Endothelial cell of umbilical vein (primary cell): ENCODE data around the gene PTPN3. TPM values are rescaled to one million over a fixed set of nuclear protein-coding genes. Genes with fewer than 3 reads are reported as not detected.

ENCODE experiments used
- BruUV-seq: library from RNA; stranded (reverse); fragments of 400-500 nt; replicated peaks from 2 replicates; lab custom pipeline; 2021; lab: Mats Ljungman, UMichigan
- CTCF ChIA-PET: fragments of 300-600, 350-600 bp; sonication (Branson Sonifier 250); formaldehyde crosslinking; loops from one replicate; lab custom pipeline; 2021; ENCODE audit warnings: antibody characterized with exemption, inconsistent platforms; lab: Charles Lee
- POLR2A ChIA-PET: fragments of 300-600, 350-600 bp; sonication (Branson Sonifier 250); formaldehyde crosslinking; loops from one replicate; lab custom pipeline; 2021; ENCODE audit warnings: antibody characterized with exemption, inconsistent platforms; lab: Charles Lee
- DNase-seq: peaks from one replicate; pipeline ENCODE4 v3.0.0-alpha.2; 2011; ENCODE audit warnings: low read depth, low spot score
- FAIRE-seq: peaks from 2 replicates; lab custom pipeline; 2011; peaks lifted over from hg19 to GRCh38; lab: Jason Lieb, UNC
- H2AFZ ChIP-seq: 2 replicates; pipeline ENCODE4 v1.6.0; 2012; ENCODE audit warnings: low read depth, low read length, control low read depth, inconsistent platforms
- H3K27ac ChIP-seq: 2 replicates; pipeline ENCODE4 v1.5.1; 2011; ENCODE audit warnings: low read depth, mild to moderate bottlenecking, control low read depth, low read length, moderate library complexity; ENCODE audit not compliant: insufficient read depth
- H3K27me3 ChIP-seq, 2 experiments: 2 replicates each; pipeline versions ENCODE4 v1.6.0 to v1.6.1; 2011; ENCODE audit warnings: low read length in 2 of 2, mixed read lengths in 1 of 2; ENCODE audit not compliant: control insufficient read depth in 2 of 2, insufficient read depth in 2 of 2
- H3K36me3 ChIP-seq, 2 experiments: 2 replicates in 1 of 2; 3 replicates in 1 of 2; pipeline ENCODE4 v1.5.1; 2011; ENCODE audit warnings: low read length in 2 of 2, mild to moderate bottlenecking in 1 of 2, moderate library complexity in 1 of 2; ENCODE audit not compliant: control insufficient read depth in 2 of 2, insufficient read depth in 2 of 2; ENCODE audit errors: extremely low read depth in 1 of 2
- H3K4me1 ChIP-seq: 3 replicates; pipeline ENCODE4 v1.5.1; 2011; ENCODE audit warnings: mild to moderate bottlenecking, low read length; ENCODE audit not compliant: control insufficient read depth, insufficient read depth; ENCODE audit errors: extremely low read depth
- H3K4me2 ChIP-seq: 2 replicates; pipeline ENCODE4 v1.6.1; 2011; ENCODE audit warnings: low read length, control low read depth, mixed read lengths; ENCODE audit not compliant: insufficient read depth
- H3K4me3 ChIP-seq, 3 experiments: fragments of 200-600 bp in 1 of 3; sonication (generic), shearing (Covaris generic) in 1 of 3; replicated peaks in 1 of 3; 2 replicates each; pipeline ENCODE4 v1.5.1; 2011 to 2016; ENCODE audit warnings: control low read depth in 3 of 3, low read length in 3 of 3, mild to moderate bottlenecking in 2 of 3, inconsistent platforms in 1 of 3, low read depth in 1 of 3, moderate library complexity in 1 of 3; ENCODE audit not compliant: insufficient read depth in 1 of 3
- H3K79me2 ChIP-seq: 2 replicates; pipeline ENCODE4 v1.6.0; 2012; ENCODE audit warnings: low read length, inconsistent platforms; ENCODE audit not compliant: control insufficient read depth, insufficient read depth
- H3K9ac ChIP-seq: replicated peaks from 2 replicates; pipeline ENCODE3; 2011; ENCODE audit warnings: low read length, control low read depth; ENCODE audit not compliant: insufficient read depth; ENCODE audit errors: extremely low read depth
- H3K9me1 ChIP-seq: replicated peaks from 3 replicates; pipeline ENCODE4 v1.6.0; 2011; ENCODE audit warnings: mild to moderate bottlenecking, low read length; ENCODE audit not compliant: control insufficient read depth, insufficient read depth; ENCODE audit errors: extremely low read depth
- H3K9me3 ChIP-seq: replicated peaks from 2 replicates; pipeline ENCODE4 v1.5.1; 2012; ENCODE audit warnings: low read length, inconsistent platforms; ENCODE audit not compliant: control insufficient read depth, insufficient read depth
- H4K20me1 ChIP-seq: replicated peaks from 2 replicates; pipeline ENCODE3; 2011; ENCODE audit warnings: mild to moderate bottlenecking, low read length; ENCODE audit not compliant: control insufficient read depth, insufficient read depth; ENCODE audit errors: extremely low read depth
- CTCF ChIP-seq, 2 donors: IDR thresholded peaks; 1 replicate in 1 of 2; 2 replicates in 1 of 2; pipeline ENCODE4 v1.5.1; 2011; ENCODE audit warnings: low read length in 2 of 2, mild to moderate bottlenecking in 2 of 2, moderate library complexity in 2 of 2, control low read depth in 1 of 2, inconsistent platforms in 1 of 2, low read depth in 1 of 2; ENCODE audit not compliant: insufficient read depth in 1 of 2; ENCODE audit errors: extremely low read depth in 1 of 2
- EZH2 ChIP-seq: IDR thresholded peaks from 2 replicates; pipeline ENCODE4 v1.6.1; 2012; ENCODE audit warnings: borderline replicate concordance, low read depth, mild to moderate bottlenecking, moderate library complexity, low read length, inconsistent platforms; ENCODE audit not compliant: severe bottlenecking
- FOS ChIP-seq: IDR thresholded peaks from 2 replicates; pipeline ENCODE4 v1.6.1; 2011; ENCODE audit warnings: mild to moderate bottlenecking, low read length, moderate library complexity, borderline replicate concordance; ENCODE audit not compliant: insufficient read depth
- GATA2 ChIP-seq: IDR thresholded peaks from 2 replicates; pipeline ENCODE4 v1.7.0; 2011; ENCODE audit warnings: low read depth, mild to moderate bottlenecking, moderate library complexity, mixed read lengths, low read length; ENCODE audit not compliant: insufficient read length, insufficient read depth
- JUN ChIP-seq: IDR thresholded peaks from 2 replicates; pipeline ENCODE4 v1.6.1; 2011; ENCODE audit warnings: borderline replicate concordance, low read depth; ENCODE audit not compliant: insufficient read length, insufficient read depth
- MYC ChIP-seq: IDR thresholded peaks from one replicate; pipeline ENCODE4 v1.6.1; 2011; ENCODE audit warnings: mild to moderate bottlenecking, low read depth, low read length
- POLR2A ChIP-seq: IDR thresholded peaks from 2 replicates; pipeline ENCODE4 v1.6.1; 2012; ENCODE audit warnings: low read depth, mild to moderate bottlenecking, control low read depth, low read length
- POLR2AphosphoS5 ChIP-seq: IDR thresholded peaks from 2 replicates; pipeline ENCODE4 v1.6.1; 2012; ENCODE audit warnings: low read depth, mild to moderate bottlenecking, control low read depth, low read length, moderate library complexity; ENCODE audit not compliant: insufficient read depth
- dilution Hi-C: fragments of 300-500 bp; cut with MboI; formaldehyde crosslinking; loops from one replicate; pipeline ENCODE4 v1.15.0; 2019; ENCODE audit warnings: low sequenced_read_pairs; ENCODE audit not compliant: extremely low pct_ligation_motif_present
- intact Hi-C: fragments of 100-400 bp; cut with micrococcal nuclease; formaldehyde crosslinking; loops from one replicate; pipeline ENCODE4 v1.10.0; 2022
- polyA plus RNA-seq, 4 experiments: library from polyadenylated mRNA; depleted of rRNA in 3 of 4; stranded (reverse) in 3 of 4; unstranded in 1 of 4; fragments of >200 nt; gene quantifications; 2 replicates each; pipeline versions ENCODE4 v1.2.1 to v1.2.3, GENCODE V29; 2011 to 2012; ENCODE audit warnings: missing spikeins in 1 of 4
- total RNA-seq: library from RNA; stranded (reverse); gene quantifications from 2 replicates; pipeline ENCODE4 v1.2.3, GENCODE V29; 2021
- TF ChIP-seq, protein P1 (sequence below): IDR thresholded peaks from 2 replicates; pipeline ENCODE4 v1.6.1; 2011; ENCODE audit not compliant: insufficient read depth, insufficient read length

The PTPN3 gene
- total and polyA plus RNA-seq, 2 donors (not counting 3 experiments of a cell fraction or from before 2014, with no cell fraction given), result 0.01 TPM; not detected in 1

GRCh38 chr9:109387856-109388255 lies 110.3 kb downstream of the PTPN3 start:
- Histone ChIP-seq H3K4me2 (no peak overlapping the region), H2AFZ (no peak overlapping the region), H3K4me1 (no peaks in the 10 kb centered on the region), H3K79me2 (no peaks in the 10 kb centered on the region), H3K9ac (no peak overlapping the region), H4K20me1 (no peaks in the 10 kb centered on the region), H3K9me3 (no peaks in the 10 kb centered on the region), H3K4me3 (no peak overlapping the region), H3K36me3 (no peaks in the 10 kb centered on the region), H3K9me1 (no peaks in the 10 kb centered on the region), H3K27me3 (no peaks in the 10 kb centered on the region), H3K27ac (no peak overlapping the region)
- BruUV-seq, result no TSS peak
- FAIRE-seq (no peak), DNase-seq (no peak)
- intact Hi-C loops (no loop called here), dilution Hi-C loops (no loop called here)
- TF ChIP-seq EZH2 (no peak), JUN (no peak), CTCF (IDR thresholded peaks at IDR 0.05; ENCODE audit: extremely low read depth in 1 of 2, insufficient read depth in 1 of 2, low read depth in 1 of 2, low read length in 2 of 2) (no peak), FOS (no peak), GATA2 (no peak), MYC (no peak), POLR2AphosphoS5 (no peak), POLR2A (no peak)
- TF ChIP-seq, protein P1, sequence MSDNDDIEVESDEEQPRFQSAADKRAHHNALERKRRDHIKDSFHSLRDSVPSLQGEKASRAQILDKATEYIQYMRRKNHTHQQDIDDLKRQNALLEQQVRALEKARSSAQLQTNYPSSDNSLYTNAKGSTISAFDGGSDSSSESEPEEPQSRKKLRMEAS, result no peak
- ChIA-PET POLR2A (no interaction called here), CTCF (no interaction called here)
